Memory B cell (primary cell): ENCODE measurements around the gene SLX4.
"Not testable (repeated sequence)": the region's sequence is repeated elsewhere in the genome, so short reads cannot be mapped to it uniquely, and the experiment has no call there.

ENCODE experiments used
- ATAC-seq: fragments of 150-1000 bp; cut with Tn5 transposase; 2 replicates; pipeline ENCODE4 v1.10.0; 2021; ENCODE audit warnings: low read depth, mild to moderate bottlenecking, moderate library complexity
- DNase-seq, 2 donors: peaks; one replicate each; pipeline ENCODE4 v3.0.0; 2022; ENCODE audit warnings: low spot score in 2 of 2
- H3K27ac Mint-ChIP-seq: one replicate; pipeline ENCODE4 v1.8.0; 2022; ENCODE audit warnings: mild to moderate bottlenecking, moderate library complexity, mixed read lengths
- H3K27me3 Mint-ChIP-seq: one replicate; pipeline ENCODE4 v1.8.0; 2022; ENCODE audit warnings: mixed read lengths
- H3K36me3 Mint-ChIP-seq: one replicate; pipeline ENCODE4 v1.8.0; 2022; ENCODE audit warnings: mild to moderate bottlenecking, mixed read lengths
- H3K4me1 Mint-ChIP-seq: one replicate; pipeline ENCODE4 v1.8.0; 2022; ENCODE audit warnings: mixed read lengths
- H3K4me3 Mint-ChIP-seq: one replicate; pipeline ENCODE4 v1.8.0; 2022; ENCODE audit warnings: mild to moderate bottlenecking, moderate library complexity, mixed read lengths
- H3K9me3 Mint-ChIP-seq: one replicate; pipeline ENCODE4 v1.8.0; 2022; ENCODE audit warnings: mixed read lengths

The SLX4 gene

DNA sequence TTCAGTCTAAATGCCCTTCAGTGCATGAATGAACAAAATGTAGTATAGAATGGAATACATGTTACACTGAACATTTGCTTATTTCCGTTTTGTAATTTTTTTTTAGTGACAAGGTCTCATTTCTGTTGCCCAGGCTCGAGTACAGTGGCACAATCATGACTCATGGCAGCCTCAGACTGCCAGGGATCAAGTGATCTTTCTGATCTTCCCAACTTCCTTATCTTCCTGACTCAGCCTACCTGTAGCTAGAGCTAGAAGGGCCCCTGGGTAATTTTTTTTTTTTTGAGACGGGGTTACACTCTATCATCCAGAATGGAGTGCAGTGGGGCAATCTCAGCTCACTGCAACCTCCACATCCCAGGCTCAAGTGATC, 7.3 kb upstream of the SLX4 start:
- Mint-ChIP-seq H3K27ac (no peak overlapping the region), H3K36me3 (peaks cover 5% of the 10 kb centered on the region), H3K4me3 (no peak overlapping the region), H3K9me3 (no peaks in the 10 kb centered on the region), H3K27me3 (no peaks in the 10 kb centered on the region), H3K4me1 (peaks cover 18% of the 10 kb centered on the region)
- DNase-seq: no peak
- peak; percentile 22 for ATAC-seq

DNA sequence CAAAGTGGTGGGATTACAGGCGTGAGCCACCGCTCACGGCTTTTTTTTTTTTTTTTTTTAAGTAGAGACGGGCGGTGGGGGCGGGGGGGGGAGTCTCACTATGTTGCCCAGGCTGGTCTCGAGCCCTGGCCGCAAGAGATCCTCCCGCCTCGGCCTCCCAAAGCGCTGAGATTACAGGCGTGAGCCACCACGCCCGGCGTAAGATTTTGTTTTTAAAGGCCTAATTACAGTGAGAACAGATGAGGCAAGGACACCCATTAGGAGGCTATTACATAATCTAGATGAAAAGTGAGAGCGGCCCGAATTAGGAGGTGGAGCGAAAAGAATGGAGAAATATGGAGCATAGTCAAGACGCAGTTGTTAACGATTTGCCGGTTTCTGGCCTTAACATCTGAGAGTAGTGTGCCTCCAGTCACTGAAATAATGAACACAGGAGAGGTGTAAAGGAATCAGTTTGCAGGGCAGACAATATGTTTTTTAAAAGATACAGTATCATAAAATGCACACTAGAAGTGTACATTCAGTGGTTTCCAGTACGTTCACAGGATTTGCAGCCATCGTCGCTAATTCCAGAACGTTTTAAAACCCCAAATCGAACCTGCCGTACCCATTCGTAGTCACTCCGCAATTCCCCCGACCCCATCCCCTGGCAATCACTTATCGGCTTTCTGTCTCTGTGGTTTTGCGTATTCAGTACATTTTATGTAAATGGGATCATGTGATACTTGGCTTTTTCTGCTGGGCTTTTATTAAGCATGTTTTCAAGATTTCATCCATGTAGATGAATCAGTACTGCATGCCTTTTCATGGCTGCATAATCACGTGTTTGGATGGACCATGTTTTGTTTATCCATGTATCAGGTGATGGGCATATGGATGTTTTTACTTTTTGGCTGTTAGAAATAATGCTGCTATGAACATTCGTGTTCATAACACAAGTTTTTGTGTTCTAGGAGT, 1.4 kb upstream of the SLX4 start:
- no peak for DNase-seq
- Mint-ChIP-seq H3K4me1 (peaks cover 30% of the 10 kb centered on the region), H3K4me3 (peak overlapping the region; percentile 99), H3K9me3 (no peaks in the 10 kb centered on the region), H3K27ac (peak overlapping the region; percentile 73), H3K36me3 (peaks cover 7% of the 10 kb centered on the region), H3K27me3 (no peaks in the 10 kb centered on the region)
- no peak for ATAC-seq

DNA sequence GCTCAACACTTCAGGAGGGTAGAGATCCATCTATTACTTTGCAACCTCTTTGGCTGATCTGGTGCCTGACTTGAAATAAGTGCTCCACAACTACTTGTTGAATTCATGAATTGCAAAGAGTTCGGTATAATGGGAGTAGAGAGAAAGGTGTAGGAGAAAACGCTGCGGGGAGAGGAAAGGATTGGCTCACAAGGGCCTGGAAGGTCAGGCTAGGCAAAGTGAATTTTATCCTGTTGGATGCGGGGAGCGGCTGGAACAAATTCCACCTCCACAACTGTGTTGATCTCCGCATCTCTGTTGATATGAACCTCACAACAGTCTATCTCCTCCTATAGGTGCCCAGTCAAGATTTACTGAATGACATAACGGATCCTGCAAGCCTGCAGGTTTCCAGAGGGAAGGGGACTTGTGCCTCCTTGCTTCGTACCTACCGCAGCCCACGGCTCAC, 684 bp downstream of the SLX4 start:
- DNase-seq: no peak
- Mint-ChIP-seq H3K36me3 (peaks cover 12% of the 10 kb centered on the region), H3K27me3 (no peaks in the 10 kb centered on the region), H3K4me3 (peak overlapping the region; percentile 99), H3K4me1 (peaks cover 43% of the 10 kb centered on the region), H3K9me3 (no peaks in the 10 kb centered on the region), H3K27ac (peak overlapping the region; percentile 95)
- no peak for ATAC-seq

DNA sequence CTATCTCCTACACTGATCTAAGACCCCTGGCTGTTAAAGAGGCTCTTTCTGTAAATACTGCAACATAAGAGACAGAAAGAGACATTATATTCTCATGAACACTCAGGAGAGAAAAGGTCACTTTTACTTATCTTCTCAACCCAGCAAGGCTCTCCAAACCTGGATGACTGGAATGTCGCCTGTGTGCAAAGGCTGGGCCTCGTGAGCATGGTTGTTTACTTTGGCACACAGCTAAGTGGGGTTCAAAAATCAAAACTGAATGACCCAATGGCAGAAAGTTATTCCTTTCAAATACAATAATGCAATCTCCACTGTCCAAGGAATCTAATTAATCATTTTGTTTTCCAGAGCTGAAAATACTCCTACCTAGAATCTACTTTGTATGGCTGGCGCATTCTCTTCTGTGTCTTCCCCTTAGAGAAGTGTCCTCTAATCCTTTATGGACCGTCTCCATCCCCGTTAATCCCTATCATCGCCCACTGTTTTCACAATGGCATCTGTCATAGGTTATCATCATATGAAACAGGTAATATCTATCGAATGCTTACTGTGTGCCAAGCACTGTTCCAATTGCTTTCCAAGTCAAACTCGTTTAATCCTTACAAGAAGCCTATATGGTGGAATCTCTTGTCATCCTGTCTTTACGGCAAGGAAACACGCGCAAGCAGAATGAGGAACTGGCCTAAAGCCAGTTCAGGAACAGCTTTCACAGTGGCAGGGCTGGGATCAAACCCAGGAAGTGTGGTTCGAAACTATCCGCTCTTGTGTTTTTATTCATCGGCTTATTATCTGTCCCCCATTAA, 1.3 kb downstream of the SLX4 start:
- Mint-ChIP-seq H3K4me3 (peak overlapping the region; percentile 99), H3K27me3 (no peaks in the 10 kb centered on the region), H3K4me1 (peaks cover 43% of the 10 kb centered on the region), H3K36me3 (peaks cover 11% of the 10 kb centered on the region), H3K9me3 (no peaks in the 10 kb centered on the region), H3K27ac (peak overlapping the region; percentile 95)
- no peak for DNase-seq
- no peak for ATAC-seq

DNA sequence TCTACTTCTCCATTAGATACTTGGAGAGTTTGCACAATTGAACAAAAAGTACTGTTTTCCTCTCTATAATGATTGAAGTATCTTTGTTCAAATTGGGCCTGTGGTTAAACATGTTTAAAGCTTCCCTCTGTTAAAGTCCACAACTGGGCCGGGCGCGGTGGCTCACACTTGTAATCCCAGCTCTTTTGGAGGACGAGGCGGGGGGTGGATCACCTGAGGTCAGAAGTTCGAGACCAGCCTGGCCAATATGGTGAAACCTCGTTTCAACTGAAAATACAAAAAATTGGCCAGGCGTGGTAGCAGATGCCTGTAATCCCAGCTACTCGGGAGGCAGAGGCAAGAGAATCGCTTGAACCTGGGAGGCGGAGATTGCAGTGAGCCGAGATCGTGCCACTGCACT, 2.4 kb downstream of the SLX4 start:
- not testable (repeated sequence) for H3K27ac Mint-ChIP-seq, H3K36me3 Mint-ChIP-seq, DNase-seq, H3K9me3 Mint-ChIP-seq, H3K27me3 Mint-ChIP-seq, ATAC-seq, H3K4me3 Mint-ChIP-seq
- H3K4me1 Mint-ChIP-seq: peaks cover 39% of the 10 kb centered on the region

DNA sequence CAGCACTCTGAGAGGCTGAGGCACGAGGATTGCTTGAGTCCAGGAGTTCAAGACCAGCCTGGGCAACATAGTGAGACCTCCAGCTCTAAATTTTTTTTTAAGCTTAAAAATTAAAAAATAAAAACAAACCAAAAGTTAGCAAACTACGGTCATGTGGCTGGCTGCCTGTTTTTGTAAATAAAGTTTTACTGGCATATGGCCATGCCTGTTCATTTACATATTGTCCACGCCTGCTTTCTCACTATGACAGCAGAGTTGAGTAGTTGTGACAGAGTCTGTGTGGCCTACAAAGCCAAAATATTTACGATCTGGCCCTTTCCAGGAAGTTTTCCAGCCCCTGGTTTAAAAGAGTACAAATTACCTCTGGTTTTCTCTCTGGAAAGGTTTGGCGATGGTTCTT, 3.3 kb downstream of the SLX4 start:
- DNase-seq (no peak), ATAC-seq (no peak)
- Mint-ChIP-seq H3K36me3 (peaks cover 5% of the 10 kb centered on the region), H3K27me3 (no peaks in the 10 kb centered on the region), H3K9me3 (no peaks in the 10 kb centered on the region), H3K4me1 (peaks cover 33% of the 10 kb centered on the region), H3K27ac (no peak overlapping the region), H3K4me3 (no peak overlapping the region)

DNA sequence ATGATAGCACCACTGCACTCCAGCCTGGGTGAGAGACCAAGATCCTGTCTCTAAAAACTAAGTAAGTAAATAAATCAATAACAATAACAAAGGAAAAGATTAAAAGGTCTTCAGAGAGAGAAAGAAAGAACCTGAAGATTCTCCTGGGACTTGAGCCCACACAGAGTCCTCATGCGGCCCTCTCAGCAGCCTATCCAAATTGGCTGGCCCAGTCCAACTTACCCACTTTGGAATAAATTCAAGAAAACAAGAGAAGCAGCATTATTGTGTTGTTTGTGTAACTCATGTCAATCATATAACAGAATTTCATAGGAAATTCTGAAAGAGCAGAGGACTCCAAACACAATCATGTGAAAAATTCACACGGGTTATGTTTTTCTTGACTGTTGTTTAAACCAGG, 3.8 kb downstream of the SLX4 start:
- Mint-ChIP-seq H3K27me3 (no peaks in the 10 kb centered on the region), H3K27ac (no peak overlapping the region), H3K4me1 (peaks cover 29% of the 10 kb centered on the region), H3K36me3 (peaks cover 5% of the 10 kb centered on the region), H3K9me3 (no peaks in the 10 kb centered on the region), H3K4me3 (no peak overlapping the region)
- ATAC-seq: no peak
- no peak for DNase-seq

DNA sequence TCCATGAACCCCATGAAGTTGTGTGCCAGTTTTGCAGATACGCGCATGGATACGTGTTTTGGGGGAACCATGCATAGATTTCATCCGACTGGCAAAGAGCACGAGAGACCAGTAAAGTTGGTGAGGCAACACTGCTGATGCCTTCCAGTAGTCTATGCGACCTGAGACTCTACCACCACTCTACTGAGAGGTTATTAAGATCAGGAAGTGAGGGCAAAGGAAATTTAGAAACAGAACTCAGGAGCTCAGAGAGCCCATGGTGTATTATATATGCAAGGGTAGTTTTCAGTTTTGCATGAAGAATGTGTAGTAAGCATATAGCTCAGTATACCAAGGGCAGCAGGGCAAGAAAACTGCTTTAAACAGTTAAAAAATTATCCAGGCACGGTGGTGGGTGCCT, 4.2 kb downstream of the SLX4 start:
- H3K27me3 Mint-ChIP-seq: no peaks in the 10 kb centered on the region
- H3K4me3 Mint-ChIP-seq: peak overlapping the region; percentile 34
- H3K36me3 Mint-ChIP-seq: peaks cover 7% of the 10 kb centered on the region
- H3K9me3 Mint-ChIP-seq: no peaks in the 10 kb centered on the region
- no peak for DNase-seq
- peaks cover 27% of the 10 kb centered on the region for H3K4me1 Mint-ChIP-seq
- no peak for ATAC-seq
- no peak overlapping the region for H3K27ac Mint-ChIP-seq

DNA sequence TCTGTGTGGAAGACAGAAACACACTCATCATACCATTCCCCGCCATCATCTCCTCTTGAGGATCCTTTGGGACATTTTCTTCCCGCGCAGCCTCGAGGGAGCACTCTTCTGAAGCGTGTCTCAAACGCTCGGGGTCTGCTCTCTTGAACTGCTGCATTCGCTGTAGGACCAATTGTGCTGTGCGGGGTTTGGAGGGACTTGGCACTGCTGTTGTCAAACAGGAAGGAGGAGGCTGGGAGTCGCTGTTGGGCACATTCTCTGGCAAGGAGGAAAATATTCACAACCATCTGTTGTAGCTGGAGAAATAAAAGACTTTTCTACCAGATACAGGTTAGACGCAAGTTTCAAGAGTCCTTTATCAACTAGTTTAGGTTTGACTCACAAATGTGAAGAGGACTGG, 5.0 kb downstream of the SLX4 start:
- Mint-ChIP-seq H3K27me3 (no peaks in the 10 kb centered on the region), H3K36me3 (peaks cover 12% of the 10 kb centered on the region), H3K27ac (no peak overlapping the region), H3K4me3 (no peak overlapping the region), H3K9me3 (no peaks in the 10 kb centered on the region), H3K4me1 (peaks cover 25% of the 10 kb centered on the region)
- no peak for ATAC-seq
- no peak for DNase-seq

DNA sequence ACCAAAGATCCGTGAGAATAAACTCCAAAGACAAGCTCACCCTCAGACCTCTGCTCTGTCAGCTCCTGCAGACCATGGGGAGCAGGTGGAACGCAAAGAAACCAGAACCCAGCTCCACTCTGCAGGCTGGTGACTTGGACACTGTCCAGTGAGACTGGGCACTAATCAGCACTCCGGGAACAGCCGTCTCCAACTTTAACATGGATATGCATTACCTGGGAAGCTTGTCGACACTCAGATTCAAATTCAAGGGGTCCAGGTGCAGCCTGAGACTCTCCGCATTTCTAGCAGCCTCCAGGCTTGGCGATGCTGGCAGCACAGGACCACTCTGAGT, 9.1 kb downstream of the SLX4 start:
- Mint-ChIP-seq H3K9me3 (no peaks in the 10 kb centered on the region), H3K4me1 (peaks cover 14% of the 10 kb centered on the region), H3K36me3 (peaks cover 18% of the 10 kb centered on the region), H3K4me3 (no peak overlapping the region), H3K27ac (no peak overlapping the region), H3K27me3 (no peaks in the 10 kb centered on the region)
- no peak for ATAC-seq
- DNase-seq: no peak

DNA sequence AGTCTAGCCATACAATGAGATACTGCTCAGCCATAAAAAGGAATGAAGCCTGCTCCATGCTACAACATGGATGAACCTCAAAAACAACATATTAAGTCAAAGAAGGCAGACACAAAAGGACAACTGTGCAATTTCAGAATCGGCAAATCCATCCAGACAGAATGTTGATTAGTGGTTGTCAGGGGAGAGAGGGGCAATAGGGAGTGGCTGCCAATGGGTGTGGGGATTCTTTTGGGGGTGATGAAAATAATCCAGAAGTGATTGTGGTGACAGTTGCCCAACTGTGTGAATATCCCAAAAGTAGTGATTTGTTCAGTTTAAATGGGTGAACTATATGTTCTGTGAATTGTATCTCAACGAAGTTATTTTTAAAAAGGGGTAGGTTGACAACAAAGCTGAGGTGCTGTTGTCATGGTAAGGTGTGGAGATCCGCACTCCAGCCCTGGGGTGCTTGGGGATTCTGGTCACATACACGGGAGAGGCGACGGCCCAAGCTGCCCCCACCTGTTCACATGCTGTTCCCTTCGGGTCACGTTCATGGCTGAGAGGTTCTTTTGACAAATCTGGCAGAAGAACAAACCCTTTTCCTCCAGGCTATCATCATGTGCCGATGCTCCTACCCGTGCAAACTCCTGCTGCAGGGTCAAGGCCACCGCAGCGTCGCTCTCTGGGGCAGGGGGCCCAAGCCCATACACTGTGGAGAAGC, 9.6 kb downstream of the SLX4 start:
- no peaks in the 10 kb centered on the region for H3K9me3 Mint-ChIP-seq
- no peak overlapping the region for H3K4me3 Mint-ChIP-seq
- DNase-seq (no peak), ATAC-seq (no peak)
- peaks cover 18% of the 10 kb centered on the region for H3K36me3 Mint-ChIP-seq
- no peaks in the 10 kb centered on the region for H3K27me3 Mint-ChIP-seq
- no peak overlapping the region for H3K27ac Mint-ChIP-seq
- H3K4me1 Mint-ChIP-seq: peaks cover 9% of the 10 kb centered on the region

DNA sequence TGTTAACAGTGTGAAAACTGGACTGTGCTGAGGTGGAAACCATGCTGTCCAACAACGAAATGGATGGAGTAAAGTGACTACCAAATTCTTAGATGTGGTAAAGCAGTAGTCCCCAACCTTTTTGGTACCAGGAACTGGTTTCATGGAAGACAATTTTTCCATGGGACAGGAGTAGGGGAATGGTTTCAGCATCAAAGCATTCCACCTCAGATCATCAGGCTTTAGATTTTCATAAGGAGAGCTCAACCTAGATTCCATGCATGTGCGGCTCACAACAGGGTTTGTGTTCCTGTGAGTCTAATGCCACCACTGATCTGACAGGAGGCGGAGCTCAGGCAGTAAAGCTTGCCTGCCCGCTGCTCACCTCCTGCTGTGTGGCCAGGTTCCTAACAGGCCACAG, 11.5 kb downstream of the SLX4 start:
- Mint-ChIP-seq H3K9me3 (no peaks in the 10 kb centered on the region), H3K36me3 (peaks cover 13% of the 10 kb centered on the region), H3K4me3 (no peak overlapping the region), H3K27ac (no peak overlapping the region), H3K4me1 (peaks cover 2% of the 10 kb centered on the region), H3K27me3 (no peaks in the 10 kb centered on the region)
- no peak for DNase-seq
- ATAC-seq: no peak

DNA sequence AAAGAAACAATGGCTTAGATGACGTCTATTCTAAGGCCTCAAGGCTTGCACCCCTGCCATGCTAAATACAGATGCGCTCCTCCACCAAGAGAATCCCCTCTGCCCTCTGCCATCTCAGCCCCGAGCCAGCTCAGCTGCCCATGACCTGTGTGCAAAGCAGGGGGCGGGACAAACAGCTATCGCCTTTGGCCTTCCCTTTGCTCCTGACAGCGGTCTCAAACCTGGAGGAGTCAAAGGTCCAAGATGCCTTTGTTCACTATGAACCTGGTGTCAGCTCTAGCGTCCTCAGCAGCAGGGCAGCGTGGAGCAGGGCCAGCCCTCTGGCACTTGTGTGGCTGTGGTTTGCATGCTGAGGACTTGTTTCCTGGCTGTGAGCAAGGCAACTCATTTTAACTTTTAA, 12.3 kb downstream of the SLX4 start:
- ATAC-seq (no peak), DNase-seq (no peak)
- Mint-ChIP-seq H3K36me3 (peaks cover 14% of the 10 kb centered on the region), H3K4me3 (no peak overlapping the region), H3K27ac (no peak overlapping the region), H3K4me1 (peaks cover 2% of the 10 kb centered on the region), H3K9me3 (no peaks in the 10 kb centered on the region), H3K27me3 (no peaks in the 10 kb centered on the region)

DNA sequence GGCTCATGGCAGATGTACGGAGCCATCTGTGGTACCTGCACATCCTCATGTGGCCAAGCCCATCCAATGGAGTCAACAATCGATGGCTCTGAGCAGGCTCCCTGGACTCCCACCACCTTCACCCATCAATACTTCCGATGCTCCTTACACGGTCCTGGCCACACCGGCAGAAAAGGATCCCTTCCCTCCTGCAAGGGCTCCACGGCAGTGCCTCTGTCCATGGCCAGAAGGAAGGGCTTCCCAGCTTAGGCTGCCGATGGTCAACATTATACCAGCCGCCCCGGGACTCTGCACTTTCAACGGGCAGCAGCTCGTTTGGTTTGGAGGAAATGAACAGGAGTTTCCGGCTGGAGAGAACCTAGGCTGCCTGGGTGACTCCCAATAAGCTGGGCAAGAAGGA, 13.2 kb downstream of the SLX4 start:
- Mint-ChIP-seq H3K4me3 (no peak overlapping the region), H3K4me1 (peaks cover 2% of the 10 kb centered on the region), H3K36me3 (peaks cover 15% of the 10 kb centered on the region), H3K9me3 (no peaks in the 10 kb centered on the region), H3K27me3 (no peaks in the 10 kb centered on the region), H3K27ac (no peak overlapping the region)
- ATAC-seq (no peak), DNase-seq (no peak)
